ENCODE data around the gene RPP14.
"Not testable (repeated sequence)": the region's sequence is repeated elsewhere in the genome, so short reads cannot be mapped to it uniquely, and the experiment has no call there.

RPP14 gene

DNA sequence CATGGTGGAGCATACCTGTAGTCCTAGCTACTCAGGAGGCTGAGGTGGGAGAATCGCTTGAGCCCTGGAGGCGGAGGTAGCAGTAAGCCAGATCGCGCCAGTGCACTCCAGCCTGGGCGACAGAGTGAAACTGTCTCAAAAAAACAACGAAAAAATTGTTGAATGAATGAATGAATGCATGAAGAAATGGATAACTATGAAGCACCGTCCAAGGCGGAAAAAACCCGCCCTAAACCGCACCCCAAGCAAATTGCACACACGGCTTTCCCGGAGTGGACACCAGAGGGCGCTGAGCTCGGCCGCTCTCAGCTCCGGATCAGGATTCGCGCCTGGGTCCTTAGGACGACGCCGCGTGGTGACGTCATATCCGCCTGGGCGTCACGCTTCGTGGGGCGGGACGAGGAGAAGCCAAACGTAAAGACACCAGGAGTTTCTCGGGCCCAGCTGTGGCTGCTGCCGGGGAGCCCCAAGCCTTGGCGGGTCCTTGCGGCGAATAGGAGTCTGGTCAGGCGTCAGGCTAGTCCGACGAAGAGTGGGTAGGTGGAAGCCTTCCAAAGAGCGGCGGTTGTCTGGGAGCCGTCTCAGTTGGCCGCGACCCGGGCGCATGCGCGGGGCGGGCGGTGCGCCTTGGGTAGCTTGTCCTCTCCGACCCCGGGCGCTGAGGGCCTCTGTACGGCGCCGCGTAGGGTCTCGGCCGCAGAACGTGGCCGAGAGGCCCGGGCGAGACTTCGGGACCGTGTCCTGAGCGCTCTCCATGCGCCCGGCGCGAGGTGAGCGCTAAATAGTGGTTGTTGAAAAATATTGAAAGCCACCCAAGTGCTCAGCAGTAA, at the start of gene RPP14, which contains the start of gene HTD2:
RPP14 (plus strand) TSS at position 364 of the 830 bp plus-strand sequence. CDS start 4,085 bp downstream, outside the sequence.
HTD2 (plus strand) TSS at position 639 of the 830 bp plus-strand sequence. CDS start 11,094 bp downstream, outside the sequence.
- DNase-seq (ENCODE audit: low spot score), result peak; percentile 81
- peak; percentile 73 for FAIRE-seq

DNA sequence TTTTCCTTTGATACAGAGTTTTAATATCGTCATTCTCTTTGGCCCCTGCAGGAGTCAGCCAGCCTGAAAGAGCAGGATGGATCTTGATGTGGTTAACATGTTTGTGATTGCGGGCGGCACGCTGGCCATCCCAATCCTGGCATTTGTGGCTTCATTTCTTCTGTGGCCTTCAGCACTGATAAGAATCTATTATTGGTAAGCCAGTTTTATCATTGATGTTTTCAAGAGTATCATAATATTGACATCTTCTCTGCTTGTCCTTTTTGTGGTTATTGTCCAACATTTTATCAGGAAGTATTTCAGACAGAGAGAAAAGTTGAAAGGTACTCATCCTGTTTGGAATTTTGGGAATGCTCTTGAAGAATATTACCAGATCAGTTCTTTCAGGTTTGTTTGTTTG, 49.5 kb upstream of the RPP14 start:
- FAIRE-seq (no peak), DNase-seq (ENCODE audit: low spot score) (no peak)

DNA sequence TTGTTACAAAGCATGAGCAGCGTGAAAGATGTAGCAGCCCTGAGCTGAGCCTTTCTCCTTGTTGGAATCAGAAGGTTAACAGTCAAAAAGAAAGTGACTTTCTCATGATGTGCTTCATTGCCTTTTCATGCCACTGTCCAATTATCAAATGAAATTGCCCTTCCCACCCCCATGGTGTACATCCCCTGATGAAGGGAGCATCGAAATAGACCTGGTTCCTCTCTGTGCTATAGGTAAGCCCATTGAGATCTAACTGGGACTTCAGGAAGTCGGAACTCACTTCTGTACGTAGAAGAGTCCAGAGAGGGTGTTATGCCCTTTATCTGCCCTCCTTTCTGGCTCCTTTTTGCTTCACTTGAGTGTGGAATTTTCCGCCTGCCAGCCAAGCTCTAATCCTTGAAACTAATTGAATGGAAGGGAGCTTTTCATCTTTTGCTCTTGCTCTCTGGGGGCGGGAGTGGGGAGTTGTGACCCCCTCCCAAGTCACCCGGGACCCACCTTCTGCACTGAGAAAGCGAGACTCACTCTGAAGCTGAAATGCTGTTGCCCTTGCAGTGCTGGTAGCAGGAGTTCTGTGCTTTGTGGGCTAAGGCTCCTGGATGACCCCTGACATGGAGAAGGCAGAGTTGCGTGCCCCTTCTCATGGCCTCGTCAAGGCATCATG, 47.5 kb upstream of the RPP14 start:
- no peak for DNase-seq (ENCODE audit: low spot score)
- FAIRE-seq, result no peak

DNA sequence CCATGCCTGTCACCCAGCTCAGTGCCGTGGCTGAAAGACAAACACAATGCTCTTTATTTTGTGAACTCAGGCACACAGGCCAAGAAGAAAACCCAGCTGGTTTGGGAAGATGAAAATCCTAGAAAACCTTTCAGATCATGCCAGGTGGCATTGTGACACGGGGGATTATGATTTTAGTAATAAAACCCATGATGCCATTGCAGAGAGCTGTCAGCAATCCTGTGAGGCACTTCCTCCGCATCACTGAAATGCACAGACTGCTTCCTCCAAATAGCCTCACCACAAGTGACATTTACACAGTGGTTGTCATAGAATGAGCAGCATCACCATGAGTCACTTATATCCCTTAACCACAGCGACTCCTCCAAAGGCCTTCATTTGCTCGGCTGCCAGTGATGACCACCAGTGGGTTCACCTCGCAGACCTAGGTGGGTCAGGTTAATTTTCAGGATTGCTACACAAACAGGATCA, 45.7 kb upstream of the RPP14 start:
- FAIRE-seq (peak; percentile 91), DNase-seq (ENCODE audit: low spot score) (peak; percentile 91)

GRCh38 chr3:58260733-58261132, 45.3 kb upstream of the RPP14 start:
- peak; percentile 70 for DNase-seq (ENCODE audit: low spot score)
- peak; percentile 75 for FAIRE-seq

DNA sequence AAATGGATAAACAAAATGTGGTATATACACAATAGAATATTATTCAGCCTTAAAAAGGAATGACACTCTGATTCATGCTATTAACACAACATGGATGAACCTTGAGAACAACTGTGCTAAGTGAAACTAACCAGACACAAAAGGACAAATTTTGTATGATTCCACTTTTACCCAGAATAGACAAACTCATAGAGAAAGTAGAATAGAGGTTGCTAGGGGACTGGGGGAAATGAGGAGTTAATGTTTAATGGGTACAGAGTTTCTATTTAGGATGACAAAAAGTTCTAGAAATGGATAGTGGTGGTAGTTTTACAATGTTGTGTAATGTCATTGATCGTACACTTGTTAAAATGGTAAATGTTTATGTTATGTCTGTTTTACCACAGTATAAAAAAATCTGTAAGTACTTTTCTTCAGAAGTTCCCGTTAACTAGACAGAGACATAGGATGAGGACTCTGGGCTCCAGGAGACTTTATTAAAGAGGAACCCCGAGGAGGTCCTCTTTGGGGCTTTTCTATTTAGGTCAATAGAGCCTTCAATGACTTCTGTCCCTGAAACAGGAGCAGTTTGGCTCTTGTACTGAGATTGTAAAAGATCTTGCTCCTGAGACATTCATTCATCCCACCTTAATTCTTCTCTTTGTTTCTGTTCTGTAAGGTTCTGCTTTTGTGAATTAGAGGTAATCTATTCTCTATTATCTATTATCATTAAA, 43.9 kb upstream of the RPP14 start:
- DNase-seq (ENCODE audit: low spot score) (no peak), FAIRE-seq (no peak)

- DNase-seq (ENCODE audit: low spot score) (no peak), FAIRE-seq (no peak)
These were observed 39.5 kb upstream of the RPP14 start for GRCh38 chr3:58266577-58266976.

DNA sequence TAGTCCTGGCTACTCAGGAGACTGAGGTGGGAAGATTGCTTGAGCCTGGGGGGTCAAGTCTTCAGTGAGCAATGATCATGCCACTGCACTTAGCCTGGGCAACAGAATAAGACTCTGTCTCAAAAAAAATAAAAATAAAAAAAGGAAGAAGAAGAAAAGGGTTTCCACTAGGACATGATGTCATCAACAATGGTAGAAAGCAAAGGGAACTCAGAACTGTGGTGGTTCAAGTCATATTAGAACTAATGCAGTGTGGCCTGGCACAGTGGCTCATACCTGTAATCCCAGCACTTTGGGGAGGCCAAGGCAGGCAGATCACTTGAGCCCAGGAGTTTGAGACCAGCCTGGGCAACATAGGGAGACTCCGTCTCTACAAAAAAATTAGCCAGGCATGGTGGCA, 38.5 kb upstream of the RPP14 start:
- DNase-seq (ENCODE audit: low spot score); FAIRE-seq: not testable (repeated sequence)

DNA sequence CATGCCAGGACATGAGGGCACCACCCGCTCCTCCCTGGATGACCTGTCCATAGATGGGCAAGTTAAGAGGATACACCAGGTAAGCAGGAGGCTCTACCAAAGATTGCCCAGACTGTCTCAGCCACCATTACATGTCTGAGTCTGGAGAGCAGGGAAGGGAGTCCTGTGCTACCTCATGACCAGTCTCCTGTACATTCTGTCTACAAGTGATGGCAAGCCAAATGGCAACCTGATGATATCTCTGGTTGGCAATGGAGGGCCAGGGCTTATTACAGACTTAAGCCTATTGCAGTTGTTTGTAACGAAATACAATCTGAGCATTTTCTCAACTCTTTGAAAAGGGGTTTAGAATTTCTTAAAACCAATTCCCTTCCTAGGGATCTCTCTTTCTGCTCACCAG, 36.7 kb upstream of the RPP14 start:
- DNase-seq (ENCODE audit: low spot score) (no peak), FAIRE-seq (no peak)

DNA sequence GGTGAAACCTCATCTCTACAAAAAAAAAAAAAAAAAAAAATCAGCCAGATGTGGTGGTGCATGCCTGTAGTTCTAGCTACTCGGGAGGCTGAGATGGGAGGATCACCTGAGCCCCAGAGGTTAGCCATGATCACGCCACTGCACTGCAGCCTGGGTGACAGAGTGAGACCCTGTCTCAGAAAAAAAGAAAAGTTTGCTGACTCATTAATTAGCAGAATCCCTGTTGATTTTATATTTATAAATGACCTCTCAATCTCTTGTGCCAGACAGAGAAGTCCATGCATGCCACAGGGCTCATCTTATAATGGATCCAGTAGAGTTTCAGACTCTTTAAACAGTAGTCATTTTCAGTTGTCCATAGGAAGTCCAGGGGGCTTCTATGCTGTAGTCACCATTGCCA, 35.6 kb upstream of the RPP14 start:
- DNase-seq (ENCODE audit: low spot score) (no peak), FAIRE-seq (no peak)

DNA sequence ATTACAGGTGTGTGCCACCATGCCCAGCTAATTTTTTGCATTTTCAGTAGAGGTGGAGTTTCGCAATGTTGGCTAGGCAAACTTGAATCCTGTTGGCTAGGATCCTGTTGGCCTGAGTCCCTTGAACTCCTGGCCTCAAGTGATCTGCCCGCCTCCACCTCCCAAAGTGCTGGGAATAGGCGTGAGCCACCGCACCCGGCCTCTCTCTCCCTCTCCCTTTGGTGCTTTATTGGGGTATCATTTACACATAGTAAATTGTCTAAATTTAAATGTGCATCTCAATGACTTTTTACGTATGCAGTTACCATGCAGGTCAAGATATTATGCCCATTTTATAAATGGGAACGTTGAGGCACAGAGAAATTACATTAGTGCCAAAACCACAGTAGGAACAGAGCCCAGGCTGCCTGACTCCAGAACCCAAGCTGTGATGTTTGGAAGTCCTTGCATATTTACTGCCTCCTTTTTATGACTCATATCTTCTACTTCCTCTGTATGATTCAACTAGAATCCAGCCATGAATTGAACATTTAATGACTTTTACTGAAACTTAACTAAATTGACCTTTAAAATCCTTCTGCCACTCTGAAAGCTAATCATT, 34.0 kb upstream of the RPP14 start:
- peak; percentile 78 for DNase-seq (ENCODE audit: low spot score)
- peak; percentile 89 for FAIRE-seq

GRCh38 chr3:58272891-58273290, 33.2 kb upstream of the RPP14 start:
- no peak for FAIRE-seq
- no peak for DNase-seq (ENCODE audit: low spot score)

GRCh38 chr3:58273362-58273761, 32.7 kb upstream of the RPP14 start:
- not testable (repeated sequence) for FAIRE-seq; DNase-seq (ENCODE audit: low spot score)

- FAIRE-seq, result no peak
- no peak for DNase-seq (ENCODE audit: low spot score)
These were observed 31.9 kb upstream of the RPP14 start for GRCh38 chr3:58274027-58274614.

- no peak for DNase-seq (ENCODE audit: low spot score)
- FAIRE-seq, result no peak
These were observed 25.0 kb upstream of the RPP14 start for GRCh38 chr3:58281069-58281468.

- FAIRE-seq (no peak), DNase-seq (ENCODE audit: low spot score) (no peak)
These were observed 20.7 kb upstream of the RPP14 start for GRCh38 chr3:58285334-58285733.

GRCh38 chr3:58287354-58287753, 18.7 kb upstream of the RPP14 start:
- FAIRE-seq, result no peak
- no peak for DNase-seq (ENCODE audit: low spot score)

DNA sequence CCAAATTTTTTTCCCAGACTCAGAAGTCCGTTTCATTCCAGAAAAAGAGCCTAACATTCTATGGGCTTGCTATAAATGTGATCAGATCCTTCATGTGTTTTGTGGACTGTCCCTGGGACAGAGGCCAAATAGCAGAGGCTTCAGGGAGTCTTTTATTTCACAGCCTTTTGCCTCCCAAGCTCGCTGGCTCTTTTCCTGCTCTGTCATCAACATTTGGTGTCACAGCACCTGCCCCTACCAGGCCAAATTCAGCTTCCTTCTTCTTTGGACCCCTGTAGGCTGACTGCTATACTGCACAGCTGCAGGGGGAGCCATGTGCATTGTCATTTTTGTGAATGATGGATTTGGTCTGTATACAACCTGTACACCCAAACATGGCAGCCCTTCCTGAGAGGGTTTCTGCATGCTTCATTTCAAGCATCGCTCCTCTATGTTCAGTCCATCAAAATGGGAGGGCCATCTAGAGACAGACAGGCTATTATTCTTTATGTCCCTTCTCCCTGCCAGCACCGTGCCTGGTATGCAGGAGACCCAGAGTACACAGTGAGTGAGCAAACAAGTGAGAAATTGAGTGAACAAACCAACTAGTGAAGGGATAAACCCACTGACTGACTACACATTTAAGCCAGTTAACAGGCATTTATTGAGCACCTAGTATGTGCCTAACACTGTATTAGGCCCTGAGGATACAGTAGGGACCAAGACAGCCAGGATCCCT, 17.9 kb upstream of the RPP14 start:
- FAIRE-seq, result no peak
- no peak for DNase-seq (ENCODE audit: low spot score)

DNA sequence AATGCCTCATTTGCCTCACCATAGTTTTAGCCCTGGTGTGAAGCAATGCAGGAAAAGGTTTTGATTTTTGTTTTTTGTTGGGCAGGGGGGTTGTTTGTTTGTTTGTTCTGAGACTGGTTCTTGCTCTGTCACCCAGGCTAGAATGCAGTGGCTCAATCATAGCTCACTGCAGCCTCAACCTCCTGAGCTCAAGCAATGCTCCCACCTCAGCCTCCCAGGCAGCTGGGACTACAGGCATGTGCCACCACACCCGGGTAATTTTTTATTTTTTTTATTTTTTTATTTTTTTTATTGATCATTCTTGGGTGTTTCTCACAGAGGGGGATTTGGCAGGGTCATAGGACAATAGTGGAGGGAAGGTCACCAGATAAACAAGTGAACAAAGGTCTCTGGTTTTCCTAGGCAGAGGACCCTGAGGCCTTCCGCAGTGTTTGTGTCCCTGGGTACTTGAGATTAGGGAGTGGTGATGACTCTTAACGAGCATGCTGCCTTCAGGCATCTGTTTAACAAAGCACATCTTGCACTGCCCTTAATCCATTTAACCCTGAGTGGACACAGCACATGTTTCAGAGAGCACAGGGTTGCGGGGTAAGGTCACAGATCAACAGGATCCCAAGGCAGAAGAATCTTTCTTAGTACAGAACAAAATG, 17.0 kb upstream of the RPP14 start:
- FAIRE-seq; DNase-seq (ENCODE audit: low spot score): not testable (repeated sequence)

- not testable (repeated sequence) for FAIRE-seq; DNase-seq (ENCODE audit: low spot score)
These were observed 15.6 kb upstream of the RPP14 start for GRCh38 chr3:58290446-58290845.

Measured in RCC 7860 (cell line).